GM18498 (cell line): Measurements from ENCODE around the gene TDRD12.

Source experiments
- ATAC-seq: cut with Tn5 transposase; IDR thresholded peaks from one replicate; pipeline ENCODE4 v1.9.1; 2021; ENCODE audit warnings: mild to moderate bottlenecking, moderate library complexity; ENCODE audit not compliant: unreplicated experiment

The TDRD12 gene, protein sequence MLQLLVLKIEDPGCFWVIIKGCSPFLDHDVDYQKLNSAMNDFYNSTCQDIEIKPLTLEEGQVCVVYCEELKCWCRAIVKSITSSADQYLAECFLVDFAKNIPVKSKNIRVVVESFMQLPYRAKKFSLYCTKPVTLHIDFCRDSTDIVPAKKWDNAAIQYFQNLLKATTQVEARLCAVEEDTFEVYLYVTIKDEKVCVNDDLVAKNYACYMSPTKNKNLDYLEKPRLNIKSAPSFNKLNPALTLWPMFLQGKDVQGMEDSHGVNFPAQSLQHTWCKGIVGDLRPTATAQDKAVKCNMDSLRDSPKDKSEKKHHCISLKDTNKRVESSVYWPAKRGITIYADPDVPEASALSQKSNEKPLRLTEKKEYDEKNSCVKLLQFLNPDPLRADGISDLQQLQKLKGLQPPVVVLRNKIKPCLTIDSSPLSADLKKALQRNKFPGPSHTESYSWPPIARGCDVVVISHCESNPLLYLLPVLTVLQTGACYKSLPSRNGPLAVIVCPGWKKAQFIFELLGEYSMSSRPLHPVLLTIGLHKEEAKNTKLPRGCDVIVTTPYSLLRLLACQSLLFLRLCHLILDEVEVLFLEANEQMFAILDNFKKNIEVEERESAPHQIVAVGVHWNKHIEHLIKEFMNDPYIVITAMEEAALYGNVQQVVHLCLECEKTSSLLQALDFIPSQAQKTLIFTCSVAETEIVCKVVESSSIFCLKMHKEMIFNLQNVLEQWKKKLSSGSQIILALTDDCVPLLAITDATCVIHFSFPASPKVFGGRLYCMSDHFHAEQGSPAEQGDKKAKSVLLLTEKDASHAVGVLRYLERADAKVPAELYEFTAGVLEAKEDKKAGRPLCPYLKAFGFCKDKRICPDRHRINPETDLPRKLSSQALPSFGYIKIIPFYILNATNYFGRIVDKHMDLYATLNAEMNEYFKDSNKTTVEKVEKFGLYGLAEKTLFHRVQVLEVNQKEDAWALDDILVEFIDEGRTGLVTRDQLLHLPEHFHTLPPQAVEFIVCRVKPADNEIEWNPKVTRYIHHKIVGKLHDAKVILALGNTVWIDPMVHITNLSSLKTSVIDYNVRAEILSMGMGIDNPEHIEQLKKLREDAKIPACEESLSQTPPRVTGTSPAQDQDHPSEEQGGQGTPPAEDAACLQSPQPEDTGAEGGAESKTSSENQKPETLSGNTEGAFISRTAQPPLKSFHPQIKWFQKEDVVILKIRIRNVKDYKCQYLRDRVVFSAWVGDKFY (N-terminal part only)

DNA sequence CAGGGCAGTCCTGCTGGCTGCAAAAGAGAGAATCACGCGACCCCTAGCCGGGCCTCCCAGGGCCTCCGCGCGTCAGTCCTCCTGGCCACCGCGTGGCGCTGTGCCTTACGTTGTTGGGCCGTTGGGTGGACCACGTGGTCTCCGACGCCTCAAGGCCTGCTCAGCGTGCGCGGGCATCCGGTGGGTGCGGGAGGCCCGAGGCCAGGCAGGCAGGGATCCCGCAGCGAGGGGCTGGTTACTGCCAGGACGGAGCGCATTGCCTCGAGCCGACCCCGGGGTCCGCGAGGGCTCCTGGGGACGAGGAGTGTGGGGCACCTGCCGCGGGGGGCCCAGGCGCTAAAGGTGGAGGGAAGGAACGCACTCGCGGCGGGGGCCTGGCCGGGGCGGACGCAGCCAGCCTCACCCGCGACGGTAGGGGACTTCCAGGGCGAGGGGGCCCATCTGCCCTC, at the start of gene TDRD12:
TDRD12 (plus strand) TSS at position 157 of the 449 bp plus-strand sequence. CDS start 306 bp downstream, outside the sequence.
- ATAC-seq, result no peak

DNA sequence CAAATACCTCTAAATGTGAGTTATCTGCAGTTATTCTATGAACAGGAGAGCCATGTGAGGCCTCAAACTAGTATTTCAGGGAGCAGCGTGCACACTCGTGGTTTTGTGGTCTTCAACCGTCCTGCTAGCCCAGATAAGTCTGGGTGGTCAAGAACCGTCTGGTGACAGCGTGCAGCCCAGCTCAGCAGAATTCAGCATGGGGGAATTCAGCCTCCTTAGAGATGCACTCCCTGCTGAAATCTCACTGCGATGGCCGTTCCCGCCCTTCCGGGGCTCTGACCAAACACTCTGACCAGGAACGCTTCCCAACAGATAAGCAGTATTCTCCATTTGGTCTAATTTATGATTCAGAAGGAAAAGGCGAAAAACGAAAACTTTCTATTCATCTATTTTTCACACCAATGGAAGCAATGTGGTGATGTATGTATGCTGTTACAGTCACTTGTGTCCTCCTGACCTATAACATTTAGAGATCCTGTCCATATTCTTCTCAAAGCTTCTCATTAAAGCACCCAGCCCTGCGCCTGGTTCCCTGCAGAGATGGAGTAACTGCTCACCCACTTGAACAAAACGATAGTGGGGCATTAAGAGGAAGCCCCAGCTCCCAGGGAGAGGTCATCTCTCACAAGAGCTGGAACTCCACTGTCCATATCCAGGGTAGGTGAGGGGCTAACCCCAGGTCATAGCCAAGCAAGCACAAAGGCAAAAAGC, 47.5 kb upstream of the TDRD12 start:
- ATAC-seq, result no peak

DNA sequence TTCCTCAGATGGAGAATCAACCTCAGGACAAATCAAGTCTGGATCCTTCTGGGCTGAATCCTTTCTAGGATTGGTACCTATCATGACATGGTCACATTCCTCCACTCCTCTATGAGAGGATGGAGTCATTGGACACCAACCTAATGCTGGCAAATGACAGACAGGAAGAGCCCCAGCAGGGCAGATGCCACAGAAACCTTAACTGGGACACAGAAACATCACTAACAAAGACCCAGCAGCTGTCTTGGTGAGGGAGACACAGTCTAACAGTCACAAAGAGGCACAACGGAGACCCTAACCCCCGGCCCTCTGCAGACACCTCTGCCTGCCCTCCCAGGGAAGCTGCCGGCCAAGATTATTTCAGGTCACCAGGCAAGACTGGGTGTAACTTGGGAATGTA, 46.7 kb upstream of the TDRD12 start:
- ATAC-seq, result no peak

- ATAC-seq, result no peak
Measured at GRCh38 chr19:32673573-32673972, 46.0 kb upstream of the TDRD12 start.

GRCh38 chr19:32674153-32674930, 45.2 kb upstream of the TDRD12 start:
- ATAC-seq, result no peak

- peak; percentile 96 for ATAC-seq
Measured at GRCh38 chr19:32674931-32675719, 44.4 kb upstream of the TDRD12 start, which contains the start of gene ANKRD27. Gene ANKRD27, minus strand, starts transcription at chr19:32675180. Its CDS starts 16,165 bp downstream, at chr19:32659015.

- peak; percentile 31 for ATAC-seq
Measured at GRCh38 chr19:32675720-32676185, 43.8 kb upstream of the TDRD12 start, which contains the start of gene RGS9BP. Gene RGS9BP, plus strand, starts transcription at chr19:32675848. Its CDS starts 416 bp downstream, at chr19:32676264.

DNA sequence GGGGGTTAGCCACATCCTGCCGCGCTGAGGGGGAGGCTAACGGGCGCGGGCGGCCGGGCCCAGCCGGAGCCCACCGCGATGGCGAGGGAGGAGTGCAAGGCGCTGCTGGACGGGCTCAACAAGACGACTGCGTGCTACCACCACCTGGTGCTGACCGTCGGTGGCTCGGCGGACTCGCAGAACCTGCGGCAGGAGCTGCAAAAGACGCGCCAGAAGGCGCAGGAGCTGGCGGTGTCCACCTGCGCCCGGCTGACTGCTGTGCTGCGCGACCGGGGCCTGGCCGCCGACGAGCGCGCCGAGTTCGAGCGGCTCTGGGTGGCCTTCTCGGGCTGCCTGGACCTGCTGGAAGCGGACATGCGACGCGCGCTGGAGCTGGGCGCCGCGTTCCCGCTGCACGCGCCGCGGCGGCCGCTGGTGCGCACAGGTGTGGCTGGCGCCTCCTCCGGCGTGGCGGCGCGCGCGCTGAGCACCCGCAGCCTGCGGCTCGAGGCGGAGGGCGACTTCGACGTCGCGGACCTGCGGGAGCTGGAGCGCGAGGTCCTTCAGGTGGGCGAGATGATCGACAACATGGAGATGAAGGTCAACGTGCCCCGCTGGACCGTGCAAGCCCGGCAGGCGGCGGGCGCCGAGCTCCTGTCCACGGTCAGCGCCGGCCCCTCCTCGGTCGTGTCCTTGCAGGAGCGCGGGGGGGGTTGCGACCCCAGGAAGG, 43.2 kb upstream of the TDRD12 start:
- ATAC-seq, result no peak

- no peak for ATAC-seq
Measured at GRCh38 chr19:32676895-32677359, 42.6 kb upstream of the TDRD12 start.

- ATAC-seq, result no peak
Measured at GRCh38 chr19:32677657-32678056, 41.9 kb upstream of the TDRD12 start.

DNA sequence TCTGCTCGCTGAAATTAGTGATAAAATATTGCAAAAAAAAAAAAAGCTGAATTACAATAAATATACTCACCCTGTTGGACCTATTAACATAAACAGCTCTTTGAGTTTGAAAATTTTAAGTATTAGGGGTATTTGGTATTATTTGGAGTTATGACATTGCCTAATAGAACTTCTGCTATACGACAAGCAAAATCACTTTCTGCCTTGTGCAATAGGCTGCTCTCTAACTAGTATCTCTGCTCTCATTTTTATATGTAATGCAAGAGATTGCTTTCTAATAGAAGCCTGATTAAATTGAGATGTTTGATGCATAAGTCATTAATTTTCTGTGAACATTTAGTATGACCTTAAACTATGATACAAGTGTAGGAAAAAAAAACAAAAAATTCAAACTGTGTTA, 38.6 kb upstream of the TDRD12 start:
- no peak for ATAC-seq

DNA sequence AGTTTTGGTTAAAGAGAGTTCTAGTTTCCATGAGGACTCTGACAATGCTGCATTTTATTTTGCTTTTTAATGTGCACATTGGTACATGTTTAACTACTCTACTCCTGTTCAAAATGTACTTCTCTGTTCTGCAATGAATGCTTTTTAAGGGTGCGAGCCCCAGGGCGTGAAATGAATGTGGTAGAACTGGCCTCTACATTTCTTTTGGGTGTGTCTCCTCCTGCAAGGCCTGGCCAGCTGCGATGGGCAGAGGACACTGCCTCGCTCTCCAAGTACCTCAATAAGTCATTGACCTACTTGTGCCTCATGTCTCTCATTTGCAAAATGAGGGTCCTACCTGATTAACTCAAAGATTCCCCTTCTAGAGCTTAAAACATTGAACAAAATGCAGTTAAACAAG, 37.2 kb upstream of the TDRD12 start:
- ATAC-seq, result no peak

GRCh38 chr19:32686847-32687475, 32.6 kb upstream of the TDRD12 start:
- no peak for ATAC-seq

DNA sequence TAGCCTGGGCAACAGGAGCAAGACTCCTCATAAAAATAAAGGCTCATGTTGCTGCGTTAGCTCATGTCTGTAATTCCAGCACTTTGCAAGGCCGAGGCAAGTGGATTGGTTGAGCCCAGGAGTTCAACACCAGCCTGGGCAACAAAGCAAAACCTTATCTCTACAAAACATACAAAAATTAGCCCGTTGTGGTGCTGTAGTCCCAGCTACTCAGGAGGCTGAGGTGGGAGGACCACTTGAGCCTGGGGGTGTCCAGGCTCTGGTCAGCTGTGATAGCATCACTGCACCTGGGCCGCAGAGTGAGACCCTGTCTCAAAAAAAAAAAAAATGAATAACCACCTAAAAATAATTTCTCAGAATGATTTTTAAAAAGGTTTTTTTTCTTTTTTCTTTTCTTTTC, 31.9 kb upstream of the TDRD12 start:
- no peak for ATAC-seq

- no peak for ATAC-seq
Measured at GRCh38 chr19:32688311-32688710, 31.3 kb upstream of the TDRD12 start.

DNA sequence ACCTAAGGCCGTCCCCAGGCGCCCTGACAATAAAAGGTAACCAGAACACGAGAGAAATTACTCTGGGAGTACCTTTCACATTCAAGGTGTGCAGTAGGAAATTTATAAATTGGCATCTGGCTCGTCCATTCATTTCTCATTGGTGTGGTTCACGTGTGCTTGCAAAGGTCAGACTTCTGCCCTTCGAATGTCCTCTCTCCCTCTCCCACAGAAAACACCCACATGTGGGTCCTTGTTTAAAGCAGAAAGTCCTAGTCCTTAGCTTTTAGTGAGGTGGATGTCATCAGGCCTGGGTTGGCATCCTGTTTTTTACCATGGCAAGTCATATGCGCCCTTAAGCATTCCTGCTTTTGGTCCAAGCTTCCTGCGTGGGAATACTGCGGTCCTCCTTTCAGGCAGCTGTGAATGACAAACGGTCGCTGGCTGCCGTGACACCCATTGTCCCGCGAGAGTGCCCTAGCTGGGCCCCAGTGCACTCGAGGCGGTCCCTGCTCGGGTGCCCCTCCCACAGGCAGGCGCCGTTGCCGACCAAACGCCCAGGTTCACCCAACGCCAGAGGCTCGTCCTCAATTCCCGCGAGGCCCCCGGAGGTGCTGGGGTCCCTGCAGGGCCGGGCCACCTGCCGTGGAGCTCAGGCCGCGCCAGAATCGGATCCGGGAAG, 28.1 kb upstream of the TDRD12 start, which contains the start of gene NUDT19:
NUDT19 (plus strand) TSS at position 531 of the 661 bp plus-strand sequence. CDS start 140 bp downstream, outside the sequence.
- ATAC-seq, result peak; percentile 92
